GM23338 (cell line): ENCODE results near the gene BCS1L. TPM values are rescaled to one million over a fixed set of nuclear protein-coding genes. Genes with fewer than 3 reads are reported as not detected.

Experiments
- ATAC-seq: fragments of 200-7000 bp; cut with Tn5 transposase; 3 replicates; pipeline ENCODE4 v1.9.1; 2020
- DNase-seq: peaks from one replicate; pipeline ENCODE4 v3.0.0-alpha.2; 2015; ENCODE audit warnings: low spot score
- H2AFZ ChIP-seq: fragments of 200-600 bp; sonication (generic); 2 replicates; pipeline ENCODE4 v1.8.0; 2016; ENCODE audit warnings: antibody characterized with exemption, mild to moderate bottlenecking, moderate library complexity
- H3F3A ChIP-seq: fragments of 200-600 bp; sonication (generic); replicated peaks from 2 replicates; pipeline ENCODE4 v1.8.0; 2017; ENCODE audit warnings: antibody characterized with exemption, mixed run types, low read depth
- H3K27ac ChIP-seq: fragments of 200-600 bp; sonication (generic); 2 replicates; pipeline ENCODE4 v1.6.1; 2016; ENCODE audit warnings: low read depth
- H3K27me3 ChIP-seq: fragments of 200-600 bp; sonication (generic); 2 replicates; pipeline ENCODE4 v1.8.0; 2016; ENCODE audit warnings: mild to moderate bottlenecking, mixed run types, moderate library complexity; ENCODE audit not compliant: insufficient read depth
- H3K36me3 ChIP-seq: fragments of 200-600 bp; sonication (generic); 2 replicates; pipeline ENCODE4 v1.8.0; 2016; ENCODE audit warnings: mild to moderate bottlenecking; ENCODE audit not compliant: insufficient read depth
- H3K4me1 ChIP-seq: fragments of 200-600 bp; sonication (generic); 2 replicates; pipeline ENCODE4 v1.8.0; 2016; ENCODE audit warnings: mild to moderate bottlenecking, moderate library complexity; ENCODE audit not compliant: insufficient read depth
- H3K4me2 ChIP-seq: fragments of 200-600 bp; sonication (generic); 2 replicates; pipeline ENCODE4 v1.7.1; 2017; ENCODE audit warnings: mixed run types
- H3K4me3 ChIP-seq: fragments of 200-600 bp; sonication (generic); 2 replicates; pipeline ENCODE4 v1.6.1; 2016; ENCODE audit warnings: mixed run types
- H3K79me2 ChIP-seq: fragments of 200-600 bp; sonication (generic); replicated peaks from 2 replicates; pipeline ENCODE4 v1.8.0; 2017; ENCODE audit warnings: mild to moderate bottlenecking; ENCODE audit not compliant: insufficient read depth
- H3K9me2 ChIP-seq: fragments of 200-600 bp; sonication (generic); 2 replicates; pipeline ENCODE4 v1.8.0; 2017; ENCODE audit not compliant: insufficient read depth
- H4K20me1 ChIP-seq: fragments of 200-600 bp; sonication (generic); replicated peaks from 2 replicates; pipeline ENCODE4 v1.8.0; 2017; ENCODE audit warnings: mild to moderate bottlenecking; ENCODE audit not compliant: insufficient read depth
- H3K27ac Mint-ChIP-seq: 2 replicates; pipeline ENCODE4 v1.8.0; 2020; ENCODE audit warnings: inconsistent platforms, mild to moderate bottlenecking, moderate library complexity, mixed read lengths
- H3K27me3 Mint-ChIP-seq: 3 replicates; pipeline ENCODE4 v1.8.0; 2022; ENCODE audit warnings: low read depth, mild to moderate bottlenecking, moderate library complexity, mixed read lengths, inconsistent platforms; ENCODE audit not compliant: insufficient read depth, poor library complexity
- H3K36me3 Mint-ChIP-seq: 3 replicates; pipeline ENCODE4 v1.8.0; 2021; ENCODE audit warnings: low read depth, mild to moderate bottlenecking, inconsistent platforms, moderate library complexity, mixed read lengths
- H3K4me1 Mint-ChIP-seq: 3 replicates; pipeline ENCODE4 v1.8.0; 2020; ENCODE audit warnings: mild to moderate bottlenecking, inconsistent platforms, mixed read lengths
- H3K4me3 Mint-ChIP-seq: 3 replicates; pipeline ENCODE4 v1.8.0; 2021; ENCODE audit warnings: moderate library complexity, mild to moderate bottlenecking, inconsistent platforms, mixed read lengths
- H3K9me3 Mint-ChIP-seq: 3 replicates; pipeline ENCODE4 v1.8.0; 2020; ENCODE audit warnings: moderate library complexity, mild to moderate bottlenecking, inconsistent platforms, mixed read lengths
- CREB1 ChIP-seq: fragments of 250-450 bp; sonication (Bioruptor Pico); IDR thresholded peaks from 2 replicates; pipeline ENCODE4 v1.5.0; 2020; ENCODE audit warnings: low read depth, mild to moderate bottlenecking, moderate library complexity
- CTCF ChIP-seq, 2 experiments: fragments of 200-600 bp in 1 of 2; sonication (generic) in 1 of 2; conservative IDR thresholded peaks; 2 replicates each; pipeline versions ENCODE4 v1.5.1 to v1.6.1; 2016 to 2017; ENCODE audit warnings: antibody characterized with exemption in 2 of 2, low read depth in 2 of 2, mild to moderate bottlenecking in 2 of 2, moderate library complexity in 1 of 2
- ETS1 ChIP-seq: IDR thresholded peaks from 2 replicates; pipeline ENCODE4 v1.6.1; 2016; ENCODE audit warnings: antibody characterized with exemption
- EZH2 ChIP-seq: fragments of 200-600 bp; sonication (generic); IDR thresholded peaks from one replicate; pipeline ENCODE4 v1.8.0; 2017; ENCODE audit warnings: antibody characterized with exemption, mild to moderate bottlenecking, low read depth; ENCODE audit not compliant: unreplicated experiment
- EZH2phosphoT487 ChIP-seq: fragments of 200-600 bp; sonication (generic); IDR thresholded peaks from one replicate; pipeline ENCODE4 v1.8.1; 2018; ENCODE audit warnings: antibody characterized with exemption; ENCODE audit not compliant: unreplicated experiment
- JUNB ChIP-seq: IDR thresholded peaks from one replicate; pipeline ENCODE4 v1.6.1; 2016; ENCODE audit warnings: antibody characterized with exemption; ENCODE audit not compliant: unreplicated experiment
- NANOG ChIP-seq: IDR thresholded peaks from 2 replicates; pipeline ENCODE4 v1.6.1; 2016; ENCODE audit warnings: antibody characterized with exemption, borderline replicate concordance
- POLR2AphosphoS5 ChIP-seq: IDR thresholded peaks from 2 replicates; pipeline ENCODE4 v1.6.1; 2016; ENCODE audit warnings: antibody characterized with exemption, low read depth
- REST ChIP-seq: IDR thresholded peaks from one replicate; pipeline ENCODE4 v1.6.1; 2018; ENCODE audit warnings: antibody characterized with exemption; ENCODE audit not compliant: unreplicated experiment
- STAT1 ChIP-seq: IDR thresholded peaks from one replicate; pipeline ENCODE4 v1.6.1; 2016; ENCODE audit warnings: antibody characterized with exemption; ENCODE audit not compliant: unreplicated experiment
- ZNF114 ChIP-seq: fragments of 250-450 bp; sonication (Bioruptor Pico); IDR thresholded peaks from 2 replicates; pipeline ENCODE4 v1.5.0; 2020; ENCODE audit warnings: mild to moderate bottlenecking, moderate library complexity
- ZNF331 ChIP-seq: fragments of 250-450 bp; sonication (Bioruptor Pico); IDR thresholded peaks from 2 replicates; pipeline ENCODE4 v1.5.0; 2020; ENCODE audit warnings: low read depth, mild to moderate bottlenecking, moderate library complexity
- ZNF462 ChIP-seq: fragments of 250-450 bp; sonication (Bioruptor Pico); IDR thresholded peaks from 2 replicates; pipeline ENCODE4 v1.5.0; 2020; ENCODE audit warnings: mild to moderate bottlenecking, moderate library complexity
- polyA plus RNA-seq: library from polyadenylated mRNA; unstranded; fragments of >200 nt; fragmentation: Nextera tagmentation; extraction: Ambion mirVana; gene quantifications from 2 replicates; pipeline ENCODE4 v1.2.1, GENCODE V29; 2016
- total RNA-seq: library from RNA; depleted of rRNA; stranded (reverse); fragments of >200 nt; shearing (Covaris generic); gene quantifications from 2 replicates; pipeline ENCODE4 v1.2.3, GENCODE V29; 2014

BCS1L gene
- total and polyA plus RNA-seq, 2 experiments from 2014 or later: 16.9 to 31.6 TPM

- H3K27me3 ChIP-seq: no peaks in the 10 kb centered on the region
- Mint-ChIP-seq H3K9me3 (no peaks in the 10 kb centered on the region; the same call in 2 of the 3 replicates), H3K4me3 (no peak overlapping the region), H3K36me3 (peaks cover 25% of the 10 kb centered on the region), H3K27ac (no peak overlapping the region), H3K27me3 (peaks cover 6% of the 10 kb centered on the region), H3K4me1 (no peaks in the 10 kb centered on the region)
- peaks cover 12% of the 10 kb centered on the region; the same call in 1 of the 2 replicates for H3K36me3 ChIP-seq
- no peak for ATAC-seq
- no peak overlapping the region for H3K4me2 ChIP-seq
- no peaks in the 10 kb centered on the region for H3K79me2 ChIP-seq
- TF ChIP-seq CTCF (conservative IDR thresholded peaks at IDR 0.05; ENCODE audit: low read depth in 2 of 2) (no peak), NANOG (no peak), REST (no peak), STAT1 (no peak), ETS1 (no peak), JUNB (no peak), POLR2AphosphoS5 (no peak), ZNF114 (CRISPR knock-in tag) (no peak), EZH2 (no peak), CREB1 (CRISPR knock-in tag) (no peak), EZH2phosphoT487 (no peak), ZNF462 (CRISPR knock-in tag) (no peak), ZNF331 (CRISPR knock-in tag) (no peak)
- no peaks in the 10 kb centered on the region for H3F3A ChIP-seq
- H3K4me3 ChIP-seq: no peak overlapping the region
- H3K27ac ChIP-seq: no peak overlapping the region
- no peak overlapping the region for H2AFZ ChIP-seq
- no peaks in the 10 kb centered on the region; the same call in none of the 2 replicates for H4K20me1 ChIP-seq
- H3K9me2 ChIP-seq: no peaks in the 10 kb centered on the region
- DNase-seq: no peak
- no peaks in the 10 kb centered on the region for H3K4me1 ChIP-seq
Observed at GRCh38 chr2:218694405-218695145, 35.1 kb downstream of the BCS1L start.
